HL-60/S4 (cell line): Measurements from ENCODE around the gene MEX3A.
"Not testable (repeated sequence)": the region's sequence is repeated elsewhere in the genome, so short reads cannot be mapped to it uniquely, and the experiment has no call there.

Experiments
- in situ Hi-C: fragments of 300-500 bp; cut with MboI; formaldehyde crosslinking; loops from 2 replicates; pipeline ENCODE4 v1.14.3; 2022; ENCODE audit warnings: low sequenced_read_pairs

The MEX3A gene

DNA sequence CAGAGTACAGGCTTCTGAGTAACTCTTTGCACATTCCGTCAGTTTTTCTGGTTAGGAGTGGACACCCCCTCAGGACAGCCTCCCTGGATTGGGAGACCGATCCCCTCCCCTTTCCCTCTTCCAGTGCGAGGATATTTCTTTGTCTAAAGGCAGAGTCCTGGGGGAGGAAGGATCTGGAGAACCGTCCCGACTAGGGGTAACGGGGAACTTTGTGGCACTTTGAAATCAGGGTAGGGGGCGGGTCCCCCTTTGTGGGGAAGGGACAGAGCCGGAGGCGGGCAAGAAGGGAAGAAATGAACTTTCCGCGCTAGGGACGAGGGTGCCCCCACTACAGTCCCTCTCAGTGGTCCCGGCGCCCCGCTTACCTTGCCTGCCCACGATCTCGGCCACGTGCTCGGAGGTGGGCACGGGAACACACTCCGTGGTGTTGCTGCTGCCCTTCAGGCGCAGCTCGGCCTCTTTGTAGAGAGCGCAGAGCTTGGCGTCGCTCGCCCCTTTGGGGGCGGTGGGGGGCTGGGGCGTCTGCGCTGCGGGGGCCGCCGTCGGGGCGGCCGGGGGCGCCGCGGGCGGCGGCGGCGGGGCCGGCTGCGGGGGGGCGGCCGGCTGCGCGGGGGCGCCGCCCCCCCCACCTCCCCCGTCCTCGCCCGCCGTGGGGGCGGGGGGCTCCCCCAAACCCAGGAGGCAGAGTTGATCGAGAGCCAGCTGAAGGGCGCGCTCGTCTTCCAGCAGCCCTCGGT, 917 bp downstream of the MEX3A start:
- in situ Hi-C loops = loop anchor here (10.0 kb wide), 1 partner anchor 143 kb away; no protein-coding TSS in a partner anchor

DNA sequence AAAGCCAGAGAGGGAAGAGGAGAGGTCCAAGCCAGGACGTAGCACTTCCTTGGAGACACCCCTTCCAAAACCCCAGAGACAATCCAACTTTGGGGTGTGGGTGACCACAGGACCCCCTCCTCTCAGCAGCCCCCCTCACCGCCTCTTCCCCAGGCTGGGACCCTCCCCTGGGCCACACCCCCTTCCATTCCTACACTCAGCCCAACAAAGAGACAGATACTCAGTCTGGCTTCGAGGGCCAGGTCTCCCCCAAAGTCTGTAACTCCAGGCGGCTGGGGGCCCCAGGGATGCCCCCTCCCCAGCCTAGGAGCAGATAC, 1.4 kb downstream of the MEX3A start:
- in situ Hi-C loops = loop anchor here (10.0 kb wide), 1 partner anchor 144 kb away; no protein-coding TSS in a partner anchor

DNA sequence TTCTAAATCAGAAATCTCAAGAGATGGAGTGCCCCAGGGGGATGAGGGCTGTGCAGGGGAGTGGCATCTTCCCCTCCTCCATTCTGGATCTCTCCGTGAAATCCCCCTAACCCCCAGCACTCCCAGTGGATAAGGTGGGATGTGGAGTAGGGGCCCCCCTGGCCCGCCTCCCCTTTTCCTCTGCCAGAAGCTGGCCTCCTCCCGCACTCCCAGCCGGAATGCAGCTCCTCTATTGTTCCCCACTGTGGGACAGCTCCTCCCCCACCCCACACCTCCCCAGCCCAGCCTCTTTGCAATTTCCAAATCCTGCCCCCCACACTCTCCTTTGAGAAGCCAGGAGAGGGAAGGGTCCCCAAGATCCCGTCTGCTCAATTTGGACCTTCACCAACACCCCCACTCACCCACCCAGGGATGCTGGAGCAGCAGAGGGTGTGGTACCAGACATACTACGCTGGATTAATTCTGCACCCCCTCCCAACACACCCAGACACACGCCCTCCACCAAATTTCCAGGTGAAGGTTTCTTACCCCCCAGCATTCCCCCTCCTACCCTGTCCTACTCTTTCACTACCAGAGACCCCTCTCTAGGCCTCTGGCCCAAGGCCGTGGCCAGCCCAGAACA, 1.9 kb downstream of the MEX3A start:
- in situ Hi-C loops = loop anchor here (10.0 kb wide), 1 partner anchor 144 kb away; no protein-coding TSS in a partner anchor

DNA sequence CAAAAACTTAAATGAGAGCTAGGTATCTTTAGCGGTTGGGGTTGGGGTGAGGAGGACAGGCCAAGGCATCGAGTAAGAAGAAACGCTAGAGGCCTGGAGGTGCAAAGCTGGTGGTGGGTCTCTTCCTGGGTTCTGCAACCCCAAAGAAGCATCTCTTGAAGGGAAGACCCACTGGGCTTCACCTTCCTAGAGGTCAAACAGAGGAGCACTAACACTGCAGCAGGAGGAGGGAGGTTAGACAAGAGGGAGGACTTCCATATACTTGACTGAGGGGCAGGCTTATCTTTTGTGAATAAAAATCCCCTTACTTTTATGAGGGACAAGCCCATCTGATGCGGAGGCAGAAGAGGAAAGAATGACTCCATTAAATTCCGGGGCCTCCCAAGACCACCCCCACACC, 2.5 kb downstream of the MEX3A start:
- in situ Hi-C loops = loop anchor here (10.0 kb wide), 1 partner anchor 145 kb away; no protein-coding TSS in a partner anchor

DNA sequence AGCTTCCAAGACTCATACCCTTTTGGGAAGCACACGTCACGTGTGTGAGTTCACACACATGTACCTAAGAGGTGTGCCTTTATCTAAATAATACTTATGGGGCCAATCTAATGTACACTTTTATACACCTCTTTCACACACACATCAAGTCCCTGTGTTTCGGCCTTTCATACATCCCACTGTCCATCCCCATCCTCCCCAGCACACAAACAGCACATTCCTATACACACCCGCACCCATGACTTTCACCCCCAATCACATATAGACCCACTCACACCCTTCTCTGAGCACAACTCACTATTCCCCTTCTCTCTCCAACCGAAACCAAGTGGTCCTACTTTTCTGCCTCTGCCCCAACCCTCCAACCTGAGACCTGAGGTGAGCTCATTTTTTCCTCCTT, 3.5 kb downstream of the MEX3A start:
- in situ Hi-C loops = no loop called here

DNA sequence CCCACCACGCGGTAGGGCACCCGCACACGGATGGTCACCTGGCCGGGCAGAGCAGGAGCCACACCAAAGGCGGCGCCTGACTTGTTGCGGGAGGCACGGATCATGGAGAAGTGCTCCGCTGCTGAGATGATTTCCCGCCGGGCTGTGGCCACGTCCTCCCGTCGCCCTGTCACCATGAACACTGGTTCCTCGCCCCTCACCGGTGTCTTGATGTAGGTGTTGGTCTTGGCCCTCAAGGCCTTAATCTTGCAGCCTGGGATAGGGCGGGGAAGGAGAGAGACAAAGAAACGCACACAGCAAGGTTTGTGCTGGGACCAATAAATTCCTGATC, 4.9 kb downstream of the MEX3A start:
- in situ Hi-C loops = no loop called here

DNA sequence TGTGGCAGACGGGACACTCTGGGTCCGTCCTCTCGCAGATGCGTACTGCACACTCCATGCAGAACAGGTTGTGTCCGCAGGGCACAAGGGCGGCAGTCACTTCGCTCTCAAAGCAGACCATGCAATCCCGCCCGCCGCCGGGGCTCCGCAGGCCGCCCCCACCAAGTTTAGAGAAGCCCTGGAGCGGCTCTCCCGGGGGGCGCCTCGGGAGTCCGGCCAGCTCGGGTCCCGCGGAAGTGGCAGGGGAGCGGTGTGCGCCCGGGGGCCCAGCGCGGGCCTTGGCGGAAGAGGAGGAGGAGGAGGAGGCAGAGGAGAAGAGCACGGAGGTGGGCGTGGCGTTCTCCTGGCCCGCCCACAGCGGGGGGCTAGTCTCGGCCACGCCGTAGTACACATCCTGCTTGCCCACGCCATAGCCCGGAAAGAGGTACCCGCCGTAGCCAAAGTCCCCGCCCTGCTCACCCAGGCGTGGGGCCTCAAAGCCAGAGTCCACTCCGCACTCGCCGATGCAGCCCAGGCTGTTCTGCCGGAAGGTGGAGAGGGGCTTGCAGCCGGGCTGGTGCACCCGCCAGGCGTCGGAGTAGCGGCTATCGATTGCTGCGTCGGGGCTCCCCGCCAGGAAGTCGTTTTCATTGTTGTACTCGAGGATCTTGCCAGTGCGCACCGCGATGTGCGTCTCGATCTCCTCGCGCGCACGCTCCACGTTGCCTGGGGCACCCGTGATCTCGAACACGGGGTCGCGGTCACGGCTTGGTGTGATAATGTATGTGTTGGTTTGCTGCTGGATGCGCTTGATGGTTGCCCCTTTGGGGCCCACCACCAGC, 5.4 kb downstream of the MEX3A start:
- in situ Hi-C loops = no loop called here

DNA sequence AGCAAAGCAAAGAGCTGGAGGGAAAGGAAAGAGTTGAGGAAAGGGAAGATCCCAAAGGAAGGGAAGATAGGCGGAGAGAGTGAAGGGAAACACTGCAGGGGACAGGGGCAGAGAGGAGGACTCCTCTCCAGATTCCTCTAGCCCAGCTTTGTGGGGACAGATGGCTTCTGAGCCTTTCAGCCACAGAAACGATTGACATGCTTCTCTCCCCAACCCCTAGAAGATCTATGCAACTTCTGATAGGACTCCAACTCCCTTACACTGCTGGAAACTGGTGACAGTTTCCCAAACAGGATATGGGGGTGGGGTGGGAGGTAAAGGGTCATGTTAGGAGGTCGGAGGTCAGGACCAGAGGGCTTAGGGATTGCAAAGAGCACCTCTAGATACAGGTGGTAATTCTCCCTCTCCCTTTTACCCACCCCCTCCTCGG, 6.5 kb downstream of the MEX3A start:
- in situ Hi-C loops = no loop called here

DNA sequence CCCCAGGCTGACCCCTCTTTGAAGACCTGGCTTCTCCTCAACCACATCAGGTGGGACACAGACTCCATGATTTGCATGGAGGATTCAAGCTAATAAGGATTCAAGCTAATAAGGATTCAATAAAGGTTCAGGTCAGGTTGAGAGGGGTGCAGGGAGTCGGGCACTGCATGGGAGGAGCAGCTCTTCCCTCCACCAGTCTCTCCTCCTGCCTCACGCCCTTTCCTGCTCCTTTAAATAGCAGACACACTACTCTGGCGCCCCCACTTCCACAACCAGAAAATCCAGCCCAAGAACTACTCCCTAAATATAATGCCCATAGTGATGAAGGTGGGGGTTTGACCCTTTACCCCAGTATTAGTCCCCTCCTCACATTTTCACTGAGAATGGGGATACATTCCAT, 7.1 kb downstream of the MEX3A start:
- in situ Hi-C loops = no loop called here

DNA sequence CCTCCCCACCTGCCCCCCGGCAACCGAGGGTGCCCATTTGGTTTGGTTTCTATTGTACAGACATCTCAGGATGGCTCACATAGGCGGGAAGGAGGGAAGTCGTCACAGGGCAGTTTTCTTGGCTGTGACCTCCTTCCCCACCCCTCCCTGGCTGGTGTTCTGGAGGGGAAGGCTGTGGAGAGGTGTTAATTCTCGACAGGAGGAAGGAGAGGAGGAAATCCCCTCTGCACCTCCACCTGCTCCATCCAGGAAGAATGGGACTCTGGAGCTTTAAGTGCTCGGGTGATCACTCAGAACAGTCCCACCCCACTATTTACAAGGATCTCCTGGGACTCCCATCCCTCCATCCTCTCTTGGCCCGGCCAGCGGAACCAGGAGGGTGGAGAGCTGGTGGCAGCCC, 7.6 kb downstream of the MEX3A start:
- in situ Hi-C loops = no loop called here

DNA sequence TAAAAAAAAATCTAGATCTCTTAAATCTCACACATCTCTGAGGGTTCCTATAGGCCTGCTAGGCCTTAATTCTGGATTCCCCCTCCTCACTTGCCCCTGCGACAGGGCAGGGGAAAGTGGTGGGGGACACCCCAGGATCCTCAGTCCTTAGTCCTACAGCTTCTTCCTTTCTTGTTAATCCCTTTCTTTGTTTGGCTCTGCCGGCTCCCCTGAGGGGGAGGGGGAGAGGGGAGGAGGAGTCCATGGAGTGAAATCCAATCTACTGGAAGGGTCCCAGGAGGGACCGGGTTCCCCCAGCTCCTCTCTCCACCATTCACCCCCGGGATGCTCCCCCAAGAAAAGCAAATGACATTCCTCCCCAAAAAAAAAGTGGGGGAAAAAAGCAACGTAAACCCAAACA, 8.5 kb downstream of the MEX3A start:
- in situ Hi-C loops = no loop called here

DNA sequence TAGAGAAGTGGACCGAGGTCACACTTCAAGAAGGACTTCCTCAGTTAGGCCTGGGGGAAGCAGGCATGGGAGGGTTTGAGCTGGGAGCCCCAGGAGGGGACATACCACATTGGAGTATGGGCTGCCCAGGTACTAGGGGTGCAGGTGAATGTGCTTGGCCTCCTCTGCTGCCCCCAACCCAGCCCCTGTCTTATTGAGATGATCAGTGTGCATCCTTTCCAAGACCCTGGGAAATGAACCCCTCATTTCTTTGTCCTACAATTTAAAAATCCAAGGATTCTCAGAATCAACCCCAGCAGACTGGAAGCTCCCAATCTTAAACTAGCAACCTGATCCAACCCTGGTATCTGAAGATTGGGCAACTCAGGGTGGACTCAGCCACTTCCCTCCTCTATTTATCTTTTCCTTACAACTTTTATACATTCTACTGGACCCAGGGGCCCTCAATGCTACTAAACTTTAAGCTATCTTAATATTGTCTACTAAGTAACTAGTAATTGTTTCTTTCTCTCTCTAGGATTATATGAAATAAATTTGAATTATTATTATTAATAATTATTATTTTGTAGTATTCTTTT, 9.1 kb downstream of the MEX3A start:
- in situ Hi-C loops = no loop called here

DNA sequence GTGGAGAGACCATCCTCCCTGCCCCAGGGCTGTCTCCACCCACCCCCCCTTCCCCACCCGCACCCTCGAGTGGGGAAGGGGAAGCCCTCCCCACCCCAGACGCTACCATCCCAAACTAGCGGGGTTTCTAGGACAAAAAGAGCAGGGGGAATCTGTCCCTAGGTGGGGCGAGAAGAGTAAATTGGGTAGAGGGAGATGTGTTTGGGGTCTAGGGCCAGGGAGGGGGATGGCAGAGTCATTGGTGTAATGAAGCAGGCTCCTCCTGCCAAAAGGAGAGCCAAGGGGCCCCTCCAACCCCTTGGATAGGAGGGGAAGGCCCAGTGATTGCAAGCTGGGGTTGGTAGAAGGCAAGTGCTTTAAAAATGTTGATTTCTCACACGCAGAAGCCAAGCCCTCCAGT, 10.0 kb downstream of the MEX3A start:
- in situ Hi-C loops = no loop called here

DNA sequence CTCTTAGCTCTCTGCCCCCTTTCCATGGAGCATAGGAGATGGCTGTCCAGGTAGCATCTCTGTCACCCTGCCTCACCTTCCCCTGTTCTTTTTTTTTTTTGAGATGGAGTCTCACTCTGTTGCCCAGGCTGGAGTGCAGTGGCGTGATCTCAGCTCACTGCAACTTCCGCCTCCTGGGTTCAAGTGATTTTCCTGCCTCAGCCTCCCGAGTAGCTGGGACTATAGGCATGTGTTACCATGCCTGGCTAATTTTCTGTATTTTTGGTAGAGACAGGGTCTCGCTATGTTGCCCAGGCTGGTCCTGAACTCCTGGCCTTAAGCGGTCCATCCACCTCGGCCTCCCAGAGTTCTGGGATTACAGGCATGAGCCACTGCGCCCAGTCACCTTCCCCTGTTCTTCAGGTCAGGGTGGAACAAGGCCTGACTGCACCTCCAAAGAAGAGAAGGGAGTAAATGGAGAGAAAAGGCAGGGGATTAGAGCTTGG, 10.9 kb downstream of the MEX3A start:
- in situ Hi-C loops = not testable (repeated sequence)

DNA sequence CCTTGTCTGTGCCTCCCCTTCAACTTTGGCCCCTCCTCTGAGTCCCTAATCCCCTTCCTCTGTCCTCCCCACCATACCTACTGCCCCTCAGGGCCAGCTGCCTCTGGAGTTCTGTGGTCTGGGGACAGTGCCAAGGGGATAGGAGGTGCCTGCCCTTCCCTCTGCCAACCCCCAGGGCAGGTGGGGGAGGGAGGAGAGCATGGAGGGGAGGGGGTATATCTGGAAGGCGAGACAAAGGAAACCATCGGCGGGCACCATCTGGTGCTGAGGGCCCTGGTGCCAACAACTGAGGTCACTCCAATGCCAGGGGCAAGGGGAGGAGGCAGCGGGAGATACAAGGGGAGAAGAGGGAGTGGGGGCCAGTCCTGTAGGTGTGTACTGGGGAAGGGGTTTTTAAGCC, 11.7 kb downstream of the MEX3A start:
- in situ Hi-C loops = no loop called here

DNA sequence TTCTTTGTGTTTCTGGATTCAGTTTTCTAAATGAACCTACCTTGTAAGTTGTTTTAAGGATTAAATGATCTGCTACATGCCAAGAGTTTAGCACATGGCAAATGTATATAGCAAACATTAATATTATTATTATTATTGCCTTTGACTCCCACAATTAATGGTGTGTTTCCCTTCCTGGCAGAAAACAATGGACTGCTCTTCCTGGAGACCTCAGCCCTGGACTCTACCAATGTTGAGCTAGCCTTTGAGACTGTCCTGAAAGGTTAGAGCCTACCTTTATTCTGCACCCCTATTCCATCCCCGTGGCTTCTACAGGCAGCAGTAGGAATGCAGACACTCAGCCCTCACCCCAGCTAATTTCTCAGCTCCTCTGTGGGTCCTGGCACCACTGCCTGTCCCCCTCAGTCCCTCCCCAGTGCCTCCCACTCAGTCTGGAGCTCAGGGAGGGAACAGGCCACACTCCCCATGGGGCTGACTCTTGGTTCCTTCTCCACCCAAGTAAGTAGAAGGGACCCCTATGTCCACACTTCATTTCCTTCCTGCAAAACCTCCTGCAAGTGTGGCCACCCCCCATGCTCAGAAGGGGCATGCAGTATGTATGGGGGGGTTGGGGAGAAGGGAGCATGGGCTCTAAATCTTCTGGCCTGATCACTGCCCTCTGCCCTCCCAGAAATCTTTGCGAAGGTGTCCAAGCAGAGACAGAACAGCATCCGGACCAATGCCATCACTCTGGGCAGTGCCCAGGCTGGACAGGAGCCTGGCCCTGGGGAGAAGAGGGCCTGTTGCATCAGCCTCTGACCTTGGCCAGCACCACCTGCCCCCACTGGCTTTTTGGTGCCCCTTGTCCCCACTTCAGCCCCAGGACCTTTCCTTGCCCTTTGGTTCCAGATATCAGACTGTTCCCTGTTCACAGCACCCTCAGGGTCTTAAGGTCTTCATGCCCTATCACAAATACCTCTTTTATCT, 12.5 kb downstream of the MEX3A start:
- in situ Hi-C loops = loop anchor here (5.0 kb wide), 2 partner anchors 77 to 132 kb away; no protein-coding TSS in a partner anchor

DNA sequence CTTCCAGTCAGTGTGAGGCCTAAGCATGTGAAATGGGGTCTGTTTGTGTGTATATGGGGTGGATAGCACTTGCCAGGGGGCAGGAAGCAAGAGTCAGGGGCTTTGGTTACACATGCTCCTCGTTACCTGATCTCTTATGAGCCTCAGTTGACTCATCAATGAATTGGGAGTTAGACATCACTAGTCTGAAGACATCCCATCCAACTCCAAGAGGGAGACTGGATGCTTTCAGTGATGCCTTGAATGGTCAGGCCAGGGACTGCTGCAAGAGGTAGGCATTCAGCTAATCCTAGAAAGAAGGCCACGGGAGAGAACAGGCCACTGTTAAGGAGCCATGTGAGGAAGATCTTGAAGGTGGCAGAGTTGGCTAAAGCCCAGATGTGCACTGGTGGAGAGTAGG, 15.0 kb downstream of the MEX3A start:
- in situ Hi-C loops = loop anchor here (5.0 kb wide), 2 partner anchors 75 to 130 kb away; no protein-coding TSS in a partner anchor

DNA sequence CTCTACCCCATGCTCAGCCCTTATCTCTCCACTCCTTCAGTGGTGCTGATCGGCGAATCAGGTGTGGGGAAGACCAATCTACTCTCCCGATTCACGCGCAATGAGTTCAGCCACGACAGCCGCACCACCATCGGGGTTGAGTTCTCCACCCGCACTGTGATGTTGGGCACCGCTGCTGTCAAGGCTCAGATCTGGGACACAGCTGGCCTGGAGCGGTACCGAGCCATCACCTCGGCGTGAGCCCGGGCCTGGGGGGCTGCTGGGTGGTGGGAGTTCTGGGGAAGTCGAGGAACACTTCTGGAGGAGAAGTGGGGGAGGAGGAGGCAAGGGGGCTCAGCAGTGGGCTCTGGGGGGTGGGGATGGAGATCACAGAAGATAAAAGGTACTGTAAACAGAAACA, 16.4 kb downstream of the MEX3A start:
- in situ Hi-C loops = loop anchor here (5.0 kb wide), 2 partner anchors 74 to 129 kb away; no protein-coding TSS in a partner anchor

DNA sequence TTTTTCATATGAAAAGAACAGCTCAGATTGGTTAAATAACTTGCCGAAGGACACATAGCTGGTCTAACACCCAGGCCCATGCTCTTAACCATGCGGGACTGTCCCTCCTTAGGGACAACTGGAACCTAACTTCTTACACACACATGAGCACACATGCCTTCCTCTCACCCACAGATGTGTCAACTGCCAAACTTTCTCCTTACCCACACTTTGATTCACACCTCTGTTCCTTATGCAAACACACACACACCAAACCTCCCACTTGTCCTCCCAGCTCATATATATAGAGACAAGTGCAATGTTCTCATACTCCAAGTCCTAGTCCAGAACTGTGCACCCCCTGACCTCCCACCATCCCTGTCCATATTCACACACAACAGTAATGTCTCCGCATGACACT, 17.1 kb downstream of the MEX3A start:
- in situ Hi-C loops = loop anchor here (5.0 kb wide), 2 partner anchors 73 to 128 kb away; no protein-coding TSS in a partner anchor

DNA sequence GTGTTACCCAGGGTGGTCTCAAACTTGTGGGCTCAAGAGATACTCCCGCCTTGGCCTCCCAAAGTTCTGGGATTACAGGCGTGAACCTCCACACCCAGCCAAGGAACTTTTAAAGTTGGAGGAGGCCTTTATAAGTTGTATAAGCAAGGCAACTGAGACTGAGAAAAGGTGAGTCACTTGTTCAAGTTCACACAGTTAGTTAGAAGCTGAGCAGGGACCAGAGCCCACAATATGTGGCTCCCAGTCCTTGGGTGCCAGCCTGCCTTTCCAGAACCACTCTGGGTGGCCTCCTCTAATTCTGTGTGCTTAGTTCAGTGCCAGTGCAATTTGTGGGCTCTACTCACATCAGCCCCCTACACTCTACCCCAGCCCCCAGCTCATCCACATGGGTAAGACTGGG, 17.6 kb downstream of the MEX3A start:
- in situ Hi-C loops = loop anchor here (5.0 kb wide), 2 partner anchors 72 to 127 kb away; no protein-coding TSS in a partner anchor
